Vagina (tissue), 2 donors: ENCODE measurements around the gene NPSR1. TPM values are rescaled to one million over a fixed set of nuclear protein-coding genes. Genes with fewer than 3 reads are reported as not detected.
"Not testable (repeated sequence)": the region's sequence is repeated elsewhere in the genome, so short reads cannot be mapped to it uniquely, and the experiment has no call there.

ENCODE experiments used
- DNase-seq, 2 donors: peaks; one replicate each; pipeline ENCODE4 v3.0.0-alpha.2; 2017; ENCODE audit errors: extremely low spot score in 2 of 2
- H3K27ac ChIP-seq: fragments of 200-600 bp; sonication (generic); one replicate; pipeline ENCODE4 v1.5.1; 2019
- H3K27me3 ChIP-seq: fragments of 200-600 bp; sonication (generic); one replicate; pipeline ENCODE4 v1.5.1; 2019
- H3K36me3 ChIP-seq, 2 donors: fragments of 200-600 bp; sonication (generic); one replicate each; pipeline ENCODE4 v1.5.1; 2017 to 2019
- H3K4me1 ChIP-seq: fragments of 200-600 bp; sonication (generic); one replicate; pipeline ENCODE4 v1.5.1; 2019
- H3K4me3 ChIP-seq, 2 donors: fragments of 200-600 bp; sonication (generic); 1 replicate in 1 of 2; 2 replicates in 1 of 2; pipeline ENCODE4 v1.5.1; 2016 to 2019
- H3K9me3 ChIP-seq: fragments of 200-600 bp; sonication (generic); one replicate; pipeline ENCODE4 v1.5.1; 2019
- CTCF ChIP-seq, 3 experiments: fragments of 450-650 bp in 2 of 3; fragments of 200-600 bp in 1 of 3; sonication (generic) in 1 of 3; IDR thresholded peaks; one replicate each; pipeline ENCODE4 v1.5.1; 2017 to 2019; ENCODE audit warnings: antibody characterized with exemption in 3 of 3, mild to moderate bottlenecking in 2 of 3, moderate library complexity in 2 of 3
- POLR2A ChIP-seq, 2 donors: fragments of 450-650 bp; IDR thresholded peaks; one replicate each; pipeline ENCODE4 v1.6.1; 2017; ENCODE audit warnings: antibody characterized with exemption in 2 of 2, mild to moderate bottlenecking in 2 of 2, moderate library complexity in 2 of 2
- POLR2AphosphoS5 ChIP-seq, 2 donors: sonication (generic); formaldehyde crosslinking; IDR thresholded peaks; one replicate each; pipeline ENCODE4 v1.9.0; 2017; ENCODE audit warnings: antibody characterized with exemption in 2 of 2, mild to moderate bottlenecking in 2 of 2, low read depth in 1 of 2; ENCODE audit not compliant: insufficient read depth in 1 of 2
- intact Hi-C: fragments of 100-400 bp; cut with DNase I; formaldehyde crosslinking; loops from one replicate; pipeline ENCODE4 v1.15.1; 2023
- total RNA-seq: library from RNA; depleted of rRNA; stranded (reverse); fragments of >200 nt; gene quantifications from one replicate; pipeline ENCODE4 v1.2.3, GENCODE V29; 2016

The NPSR1 gene
- total RNA-seq, 1 donor from 2014 or later: not detected

DNA sequence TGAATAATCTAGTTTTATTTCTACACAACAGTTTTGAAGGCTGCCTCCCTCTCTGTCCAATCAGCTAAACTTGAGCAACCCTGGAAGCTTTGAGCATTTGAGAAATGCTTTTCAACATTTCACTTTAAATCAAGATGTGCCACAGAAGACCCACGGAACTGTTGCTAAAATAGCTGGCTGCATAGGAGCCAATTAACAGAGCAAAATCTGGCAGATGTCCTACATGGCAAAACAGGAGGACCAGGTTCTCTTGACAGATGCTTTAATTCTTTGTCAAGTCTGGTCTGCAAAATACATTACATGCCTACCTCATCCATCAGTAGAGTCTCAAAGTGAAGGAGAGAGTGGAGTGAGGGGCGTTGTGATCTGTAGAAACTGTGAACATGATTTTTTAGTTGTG lies 193.4 kb downstream of the NPSR1 start:
- intact Hi-C loops: no loop called here
- no peak overlapping the region for H3K4me3 ChIP-seq
- H3K4me1 ChIP-seq: no peaks in the 10 kb centered on the region
- no peak overlapping the region for H3K27ac ChIP-seq
- TF ChIP-seq POLR2AphosphoS5 (IDR thresholded peaks at IDR 0.05; ENCODE audit: insufficient read depth in 1 of 2, low read depth in 1 of 2): no peak
- no peak for TF ChIP-seq POLR2A (IDR thresholded peaks at IDR 0.05)
- TF ChIP-seq CTCF (IDR thresholded peaks at IDR 0.05): no peak
- no peaks in the 10 kb centered on the region for H3K27me3 ChIP-seq
- H3K9me3 ChIP-seq: no peaks in the 10 kb centered on the region
- no peaks in the 10 kb centered on the region for H3K36me3 ChIP-seq
- DNase-seq: peak in 1 of 2 donors; percentile 10

- H3K27ac ChIP-seq, H3K27me3 ChIP-seq, H3K4me3 ChIP-seq, H3K9me3 ChIP-seq, H3K4me1 ChIP-seq, intact Hi-C loops, H3K36me3 ChIP-seq: not testable (repeated sequence)
- DNase-seq: peak in 1 of 2 donors; percentile 11
Observed at GRCh38 chr7:34858444-34858843, 200.4 kb downstream of the NPSR1 start.

DNA sequence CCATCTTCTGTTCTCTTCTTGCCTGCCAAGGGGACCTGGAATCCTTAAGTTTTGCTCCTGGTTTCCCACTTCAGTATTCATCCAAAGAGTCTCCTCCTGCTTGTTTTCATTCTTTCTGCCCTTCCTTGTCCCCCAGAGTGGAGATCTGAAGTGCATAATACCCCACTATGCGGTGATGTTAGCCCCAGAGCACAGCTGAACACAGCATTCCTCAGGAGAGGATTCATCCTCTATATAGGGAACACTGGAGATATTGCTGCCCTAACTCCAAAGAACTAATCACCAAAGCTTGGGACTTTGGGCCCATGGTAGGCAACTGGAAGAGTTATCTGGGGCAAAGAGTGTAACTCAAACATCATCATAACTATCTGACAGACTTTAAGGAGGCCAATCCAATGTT lies 201.3 kb downstream of the NPSR1 start:
- intact Hi-C loops, H3K4me3 ChIP-seq, H3K36me3 ChIP-seq, H3K9me3 ChIP-seq, H3K4me1 ChIP-seq, H3K27me3 ChIP-seq, H3K27ac ChIP-seq: not testable (repeated sequence)
- DNase-seq: peak; percentile 5 to 12

DNA sequence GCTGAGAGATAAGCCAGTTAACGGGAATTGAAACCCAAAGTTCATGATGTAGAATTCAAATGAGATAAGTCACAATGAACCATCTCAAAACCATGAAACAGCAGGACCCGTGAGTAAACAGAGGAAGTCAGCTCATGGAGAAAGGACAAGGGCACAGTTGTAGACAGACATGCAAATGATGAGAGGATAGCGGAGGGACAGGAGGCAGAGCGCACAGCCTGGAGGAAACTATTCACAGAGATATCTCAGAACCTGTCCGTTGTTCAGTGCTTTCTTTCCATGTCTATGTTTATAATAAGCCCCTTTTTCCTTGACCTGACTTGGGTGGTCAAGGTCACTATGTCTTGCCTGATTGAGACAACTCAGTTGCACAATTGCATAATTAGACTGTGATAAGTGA lies 208.2 kb downstream of the NPSR1 start:
- H3K4me3 ChIP-seq, intact Hi-C loops, H3K9me3 ChIP-seq, H3K27me3 ChIP-seq, H3K36me3 ChIP-seq, H3K4me1 ChIP-seq, H3K27ac ChIP-seq: not testable (repeated sequence)
- DNase-seq: peak in 1 of 2 donors; percentile 7

GRCh38 chr7:34867341-34867740 lies 209.3 kb downstream of the NPSR1 start:
- H3K27me3 ChIP-seq, H3K4me1 ChIP-seq, H3K36me3 ChIP-seq, H3K9me3 ChIP-seq, intact Hi-C loops, H3K27ac ChIP-seq, DNase-seq, H3K4me3 ChIP-seq: not testable (repeated sequence)

DNA sequence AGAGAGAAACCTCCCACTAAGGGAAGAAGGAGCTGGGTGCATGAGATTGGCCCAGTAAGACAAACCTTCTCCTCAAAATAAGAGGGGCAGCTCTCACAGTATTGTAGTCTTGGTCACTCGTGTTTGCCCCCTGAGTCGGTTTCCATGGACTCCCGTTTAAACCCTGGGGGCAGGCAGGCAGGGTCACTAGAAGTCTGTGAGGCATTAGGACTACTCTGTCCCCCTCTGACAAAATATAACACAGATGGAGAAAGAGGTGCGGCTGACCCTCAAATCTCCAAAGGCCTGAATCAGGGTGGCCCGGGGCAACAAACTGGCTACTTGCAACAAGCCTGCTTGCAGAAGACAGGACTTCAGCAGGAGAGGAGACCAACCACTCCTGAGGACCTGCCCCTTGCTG lies 210.6 kb downstream of the NPSR1 start:
- H3K9me3 ChIP-seq, H3K4me1 ChIP-seq, H3K4me3 ChIP-seq, H3K36me3 ChIP-seq, H3K27ac ChIP-seq, intact Hi-C loops, H3K27me3 ChIP-seq: not testable (repeated sequence)
- peak; percentile 22 to 49 for DNase-seq

DNA sequence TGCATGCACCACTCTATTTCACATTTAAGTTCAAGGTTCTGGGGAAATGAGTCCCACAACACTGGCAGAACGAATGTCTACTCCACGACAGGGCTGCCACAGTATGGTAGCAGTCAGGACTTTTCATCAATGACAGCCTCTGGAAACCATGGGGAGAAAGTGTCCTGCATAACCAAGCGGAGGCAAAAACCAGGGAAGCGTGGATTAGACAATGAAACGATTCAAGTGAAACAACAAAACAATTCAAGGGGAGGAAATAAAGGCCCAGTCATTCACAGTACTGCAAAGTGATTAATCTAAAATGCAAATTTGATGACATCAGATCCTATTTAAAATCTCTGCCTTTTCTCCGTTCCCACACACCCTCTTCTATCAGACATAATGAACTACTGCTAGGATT lies 211.0 kb downstream of the NPSR1 start:
- DNase-seq: peak in 1 of 2 donors; percentile 55
- H3K9me3 ChIP-seq: no peaks in the 10 kb centered on the region
- H3K36me3 ChIP-seq: no peaks in the 10 kb centered on the region
- H3K4me3 ChIP-seq: no peak overlapping the region
- H3K27me3 ChIP-seq: no peaks in the 10 kb centered on the region
- no peak overlapping the region for H3K27ac ChIP-seq
- H3K4me1 ChIP-seq: no peaks in the 10 kb centered on the region
- intact Hi-C loops: no loop called here
- no peak for TF ChIP-seq POLR2AphosphoS5 (IDR thresholded peaks at IDR 0.05; ENCODE audit: insufficient read depth in 1 of 2, low read depth in 1 of 2)
- no peak for TF ChIP-seq CTCF (IDR thresholded peaks at IDR 0.05)
- no peak for TF ChIP-seq POLR2A (IDR thresholded peaks at IDR 0.05)

DNA sequence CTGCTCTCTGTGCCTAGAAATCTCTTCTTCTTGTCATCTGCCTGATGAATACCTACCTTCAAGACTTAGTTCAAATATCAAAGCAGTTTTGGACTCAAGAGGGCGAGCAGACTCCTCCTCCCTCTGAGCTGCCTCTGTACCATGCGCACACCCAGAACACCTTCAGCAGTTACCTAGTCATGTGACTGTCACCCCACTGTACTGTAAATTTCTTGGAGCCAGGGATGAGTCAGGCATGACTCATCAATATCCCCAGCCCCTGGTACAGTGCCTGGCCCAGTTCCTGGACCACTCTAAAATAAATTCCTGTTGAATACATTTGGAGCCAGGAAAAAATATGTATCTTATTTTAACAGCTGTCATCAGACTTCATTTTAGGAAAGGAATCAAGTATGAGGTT lies 212.0 kb downstream of the NPSR1 start:
- H3K27ac ChIP-seq, H3K27me3 ChIP-seq, intact Hi-C loops, H3K9me3 ChIP-seq, H3K4me3 ChIP-seq, H3K36me3 ChIP-seq, H3K4me1 ChIP-seq: not testable (repeated sequence)
- peak in 1 of 2 donors; percentile 4 for DNase-seq

DNA sequence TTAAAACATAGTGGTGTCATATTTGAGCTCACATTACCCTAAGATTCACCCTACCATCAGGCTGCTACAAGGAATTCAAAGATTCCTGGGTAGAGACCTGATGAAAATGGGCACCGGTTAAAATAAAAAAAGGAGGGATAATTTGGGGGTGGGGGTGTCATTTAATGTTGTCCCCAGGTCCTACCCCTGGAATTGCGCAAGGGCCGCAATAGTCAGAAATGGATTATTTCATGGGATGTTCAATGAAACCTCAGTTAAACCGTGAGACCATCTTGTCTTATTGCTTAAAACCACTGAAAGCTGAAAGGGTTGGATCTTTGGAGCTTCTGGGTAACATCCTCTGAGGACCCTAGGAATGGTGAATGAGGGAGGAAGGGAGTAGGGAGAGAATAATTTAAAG lies 216.3 kb downstream of the NPSR1 start:
- H3K9me3 ChIP-seq, H3K36me3 ChIP-seq, intact Hi-C loops, H3K4me3 ChIP-seq, H3K27ac ChIP-seq, H3K4me1 ChIP-seq, H3K27me3 ChIP-seq: not testable (repeated sequence)
- peak in 1 of 2 donors; percentile 6 for DNase-seq
